Body of pancreas (tissue), 4 donors: ENCODE measurements around the gene HERPUD1.

Experiments used
- POLR2A ChIP-seq, 3 donors: fragments of 450-650 bp; IDR thresholded peaks; one replicate each; pipeline ENCODE4 v1.6.1; 2016; ENCODE audit warnings: antibody characterized with exemption in 3 of 3, mild to moderate bottlenecking in 2 of 3
- TF ChIP-seq, protein P1 (sequence below), 7 experiments: fragments of 450-650 bp in 4 of 7; fragments of 200-600 bp in 3 of 7; sonication (generic) in 3 of 7; IDR thresholded peaks; one replicate each; pipeline ENCODE4 v1.5.1; 2016 to 2019; ENCODE audit warnings: antibody characterized with exemption in 7 of 7

DNA sequence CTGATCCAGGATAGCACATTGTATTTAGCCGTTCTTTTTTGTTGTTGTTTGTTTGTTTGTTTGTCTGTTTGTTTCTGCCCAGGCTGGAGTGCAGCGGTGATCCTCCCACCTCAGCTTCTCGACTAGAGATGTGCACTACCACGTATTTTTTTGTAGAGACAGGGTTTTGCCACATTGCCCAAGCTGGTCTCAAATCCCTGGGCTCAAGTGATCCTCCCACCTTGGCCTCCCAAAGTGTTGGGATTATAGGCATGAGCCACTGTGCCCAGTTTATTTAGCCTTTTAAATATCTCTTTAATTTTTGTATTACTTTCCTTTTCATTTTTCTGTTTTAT lies 48.2 kb downstream of the HERPUD1 start:
- TF ChIP-seq, protein P1, sequence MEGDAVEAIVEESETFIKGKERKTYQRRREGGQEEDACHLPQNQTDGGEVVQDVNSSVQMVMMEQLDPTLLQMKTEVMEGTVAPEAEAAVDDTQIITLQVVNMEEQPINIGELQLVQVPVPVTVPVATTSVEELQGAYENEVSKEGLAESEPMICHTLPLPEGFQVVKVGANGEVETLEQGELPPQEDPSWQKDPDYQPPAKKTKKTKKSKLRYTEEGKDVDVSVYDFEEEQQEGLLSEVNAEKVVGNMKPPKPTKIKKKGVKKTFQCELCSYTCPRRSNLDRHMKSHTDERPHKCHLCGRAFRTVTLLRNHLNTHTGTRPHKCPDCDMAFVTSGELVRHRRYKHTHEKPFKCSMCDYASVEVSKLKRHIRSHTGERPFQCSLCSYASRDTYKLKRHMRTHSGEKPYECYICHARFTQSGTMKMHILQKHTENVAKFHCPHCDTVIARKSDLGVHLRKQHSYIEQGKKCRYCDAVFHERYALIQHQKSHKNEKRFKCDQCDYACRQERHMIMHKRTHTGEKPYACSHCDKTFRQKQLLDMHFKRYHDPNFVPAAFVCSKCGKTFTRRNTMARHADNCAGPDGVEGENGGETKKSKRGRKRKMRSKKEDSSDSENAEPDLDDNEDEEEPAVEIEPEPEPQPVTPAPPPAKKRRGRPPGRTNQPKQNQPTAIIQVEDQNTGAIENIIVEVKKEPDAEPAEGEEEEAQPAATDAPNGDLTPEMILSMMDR (IDR thresholded peaks at IDR 0.05): no peak
- no peak for TF ChIP-seq POLR2A (IDR thresholded peaks at IDR 0.05)
